NCI-H1694 treated with DMSO at 0.1 percent for 48 hours (cell line): ENCODE results near the gene DMWD.

Experiments used
- DNase-seq: peaks from one replicate; lab custom pipeline; 2025; lab: John Stamatoyannopoulos, UW

The DMWD gene

GRCh38 chr19:45745606-45746005, 47.0 kb downstream of the DMWD start:
- DNase-seq = no peak

GRCh38 chr19:45742969-45743368, 49.7 kb downstream of the DMWD start:
- no peak for DNase-seq

GRCh38 chr19:45739498-45740439, 52.9 kb downstream of the DMWD start:
- DNase-seq = no peak

- DNase-seq = no peak
Observed at GRCh38 chr19:45733160-45733810, 59.4 kb downstream of the DMWD start, which contains the start of gene MEIOSIN. Gene MEIOSIN, plus strand, starts transcription at chr19:45733439. Its CDS starts 1,938 bp downstream, at chr19:45735377.
